Gastrocnemius medialis (tissue), 4 donors: ENCODE results near the gene SYTL2.

Experiments
- CTCF ChIP-seq, 5 experiments: fragments of 450-650 bp in 3 of 5; fragments of 200-600 bp in 2 of 5; sonication (generic) in 2 of 5; IDR thresholded peaks in 4 of 5; conservative IDR thresholded peaks in 1 of 5; 1 replicate in 4 of 5; 2 replicates in 1 of 5; pipeline ENCODE4 v1.5.1; 2016 to 2019; ENCODE audit warnings: antibody characterized with exemption in 5 of 5, mild to moderate bottlenecking in 3 of 5, moderate library complexity in 3 of 5
- POLR2A ChIP-seq, 2 donors: fragments of 450-650 bp; IDR thresholded peaks; one replicate each; pipeline ENCODE4 v1.6.1; 2017; ENCODE audit warnings: antibody characterized with exemption in 2 of 2, mild to moderate bottlenecking in 2 of 2, moderate library complexity in 2 of 2

- no peak for TF ChIP-seq CTCF (IDR thresholded peaks at IDR 0.05 in 4 of 5, conservative IDR thresholded peaks at IDR 0.05 in 1 of 5)
- TF ChIP-seq POLR2A (IDR thresholded peaks at IDR 0.05), result no peak
Observed at GRCh38 chr11:85774256-85775101, 36.5 kb downstream of the SYTL2 start.
